ENCODE results near the gene CLP1. TPM values are rescaled to one million over a fixed set of nuclear protein-coding genes. Genes with fewer than 3 reads are reported as not detected.

CLP1 gene
- total RNA-seq, 1 donor from 2014 or later: 25.7 TPM

DNA sequence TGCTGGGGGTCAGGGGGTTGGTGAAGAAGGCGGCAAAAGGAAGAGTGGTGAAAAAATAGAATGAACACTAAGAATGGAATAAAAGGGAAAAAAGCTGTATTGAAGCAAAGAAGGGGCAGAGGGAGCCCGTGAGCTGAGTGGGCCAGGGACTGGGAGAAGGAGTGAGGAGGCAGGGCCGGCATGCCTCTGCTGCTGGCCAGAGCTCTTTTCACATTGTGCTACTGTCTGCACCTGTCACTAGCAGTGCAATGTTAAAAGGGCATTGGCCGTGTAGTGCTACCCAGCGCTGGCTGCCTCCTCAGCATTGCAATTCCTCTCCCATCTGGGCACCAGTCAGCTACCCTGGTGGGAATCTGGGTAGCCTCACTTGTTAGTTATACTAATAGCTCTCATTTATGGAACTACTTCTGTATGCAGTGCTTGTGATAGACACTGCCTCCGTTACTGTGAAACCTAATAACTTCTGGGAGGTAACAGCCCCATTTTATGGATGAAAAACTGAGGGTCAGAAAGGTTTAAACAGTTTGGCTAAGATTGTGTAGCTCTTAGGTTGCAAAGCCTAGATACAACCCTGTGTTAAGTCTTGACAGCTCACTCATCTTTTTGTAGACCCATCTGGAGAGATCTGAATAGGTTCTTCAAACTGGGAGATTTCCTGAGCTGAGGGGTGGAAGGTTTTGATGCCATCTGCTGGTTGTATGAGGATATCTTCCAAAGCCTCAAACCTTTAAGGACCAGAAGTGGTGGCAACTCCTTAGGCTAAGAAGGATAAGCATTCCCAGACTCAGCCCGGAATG, 16.4 kb upstream of the CLP1 start:
- Mint-ChIP-seq H3K4me1 (peaks cover 75% of the 10 kb centered on the region), H3K27me3 (ENCODE audit: low read depth) (peaks cover 25% of the 10 kb centered on the region), H3K4me3 (peak overlapping the region; percentile 99), H3K36me3 (ENCODE audit: low read depth) (peaks cover 23% of the 10 kb centered on the region), H3K27ac (ENCODE audit: unreplicated experiment) (peak overlapping the region; percentile 82), H3K9me3 (no peaks in the 10 kb centered on the region)
- peak; percentile 46 for DNase-seq (ENCODE audit: low read depth, low spot score)
- TF ChIP-seq, protein P1, sequence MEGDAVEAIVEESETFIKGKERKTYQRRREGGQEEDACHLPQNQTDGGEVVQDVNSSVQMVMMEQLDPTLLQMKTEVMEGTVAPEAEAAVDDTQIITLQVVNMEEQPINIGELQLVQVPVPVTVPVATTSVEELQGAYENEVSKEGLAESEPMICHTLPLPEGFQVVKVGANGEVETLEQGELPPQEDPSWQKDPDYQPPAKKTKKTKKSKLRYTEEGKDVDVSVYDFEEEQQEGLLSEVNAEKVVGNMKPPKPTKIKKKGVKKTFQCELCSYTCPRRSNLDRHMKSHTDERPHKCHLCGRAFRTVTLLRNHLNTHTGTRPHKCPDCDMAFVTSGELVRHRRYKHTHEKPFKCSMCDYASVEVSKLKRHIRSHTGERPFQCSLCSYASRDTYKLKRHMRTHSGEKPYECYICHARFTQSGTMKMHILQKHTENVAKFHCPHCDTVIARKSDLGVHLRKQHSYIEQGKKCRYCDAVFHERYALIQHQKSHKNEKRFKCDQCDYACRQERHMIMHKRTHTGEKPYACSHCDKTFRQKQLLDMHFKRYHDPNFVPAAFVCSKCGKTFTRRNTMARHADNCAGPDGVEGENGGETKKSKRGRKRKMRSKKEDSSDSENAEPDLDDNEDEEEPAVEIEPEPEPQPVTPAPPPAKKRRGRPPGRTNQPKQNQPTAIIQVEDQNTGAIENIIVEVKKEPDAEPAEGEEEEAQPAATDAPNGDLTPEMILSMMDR (conservative IDR thresholded peaks at IDR 0.05): peak; percentile 60

DNA sequence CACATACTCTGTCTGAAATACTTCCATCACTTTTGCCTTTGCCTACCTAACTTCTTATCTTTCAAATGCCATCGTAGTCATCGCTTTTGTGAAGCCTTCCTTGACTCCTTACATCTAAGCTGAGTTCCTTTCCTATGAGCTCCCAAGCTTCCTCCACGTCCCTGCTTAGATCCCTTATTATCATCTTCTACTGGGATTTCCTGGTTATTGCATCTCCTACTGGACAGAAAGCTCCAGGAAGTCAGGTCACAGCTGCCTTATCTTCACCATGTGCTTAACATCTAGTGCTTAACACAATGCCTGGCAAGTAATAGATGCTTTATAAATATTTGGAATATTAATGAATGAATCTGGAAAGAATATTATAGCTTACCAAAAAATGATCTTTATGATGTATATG, 13.8 kb upstream of the CLP1 start:
- peak overlapping the region; percentile 73 for H3K4me3 Mint-ChIP-seq
- H3K27me3 Mint-ChIP-seq (ENCODE audit: low read depth): peaks cover 50% of the 10 kb centered on the region
- H3K27ac Mint-ChIP-seq (ENCODE audit: unreplicated experiment): no peak overlapping the region
- peaks cover 85% of the 10 kb centered on the region for H3K4me1 Mint-ChIP-seq
- H3K36me3 Mint-ChIP-seq (ENCODE audit: low read depth): peaks cover 23% of the 10 kb centered on the region
- TF ChIP-seq, protein P1 (conservative IDR thresholded peaks at IDR 0.05): no peak
- DNase-seq (ENCODE audit: low read depth, low spot score): no peak
- no peaks in the 10 kb centered on the region for H3K9me3 Mint-ChIP-seq

DNA sequence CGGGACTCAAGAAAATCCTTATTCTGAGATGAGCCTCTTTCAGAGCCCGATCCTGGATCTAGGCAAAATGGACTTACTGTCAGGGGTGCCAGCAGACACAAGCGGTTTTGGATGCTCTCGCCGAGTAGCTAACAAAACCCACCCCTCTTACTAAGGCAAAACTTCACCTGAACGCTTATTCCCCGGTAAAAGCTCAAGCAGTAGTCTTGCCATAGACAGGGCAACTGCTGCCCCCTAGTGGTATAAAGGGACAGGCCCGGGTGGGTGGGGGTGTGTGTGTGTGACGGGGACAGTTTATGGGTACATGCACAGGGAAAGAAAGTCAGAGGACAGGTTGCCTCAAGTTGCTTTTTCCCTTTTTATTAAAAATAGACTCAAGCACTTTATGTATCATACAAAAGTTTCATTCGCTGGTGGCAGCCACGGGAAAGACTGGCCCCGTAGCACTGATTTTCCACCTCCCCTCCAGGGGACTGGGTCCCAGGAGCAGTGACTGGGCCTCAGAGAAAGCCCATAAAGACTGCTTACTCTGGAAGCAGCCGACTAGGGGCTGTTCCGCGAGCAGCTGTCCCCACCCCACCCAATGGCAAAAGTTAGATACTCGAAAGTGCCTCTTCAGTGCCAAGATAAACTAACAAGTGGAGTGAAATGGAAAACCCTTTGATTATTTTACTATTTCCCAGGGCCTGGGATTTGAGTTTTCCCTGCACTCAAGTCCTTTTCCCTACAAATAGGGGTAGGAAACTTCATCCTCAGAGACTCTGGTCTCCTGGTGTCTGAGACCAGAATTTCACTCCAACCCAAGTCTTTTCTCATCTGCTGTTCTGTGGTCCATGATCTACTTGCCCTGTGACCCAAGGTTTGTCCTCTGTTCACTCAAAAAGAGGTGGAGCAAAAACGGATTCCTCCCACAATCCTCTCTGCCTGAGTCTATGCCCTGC, 12.5 kb upstream of the CLP1 start:
- peak overlapping the region; percentile 93 for H3K4me3 Mint-ChIP-seq
- H3K27me3 Mint-ChIP-seq (ENCODE audit: low read depth): peaks cover 51% of the 10 kb centered on the region

DNA sequence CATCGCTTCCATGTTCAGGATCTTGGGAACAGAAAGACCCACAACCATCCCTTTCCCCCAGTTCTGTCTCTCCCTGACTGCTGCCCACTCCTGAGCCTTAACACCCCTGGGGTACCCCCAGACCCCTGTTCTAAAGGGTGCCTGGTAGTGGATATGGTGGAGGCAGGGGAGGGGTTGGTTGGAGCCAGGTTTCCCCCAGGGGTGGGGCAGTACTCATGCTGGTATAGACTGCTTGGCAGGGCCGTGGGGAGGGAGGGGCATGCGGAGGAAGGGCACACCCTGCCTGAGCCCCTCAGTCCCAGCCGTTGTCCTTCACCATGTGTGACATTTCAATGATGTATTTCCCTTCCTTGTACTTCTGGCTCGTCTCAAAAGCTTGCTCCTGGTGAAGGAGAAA, 11.9 kb upstream of the CLP1 start:
- TF ChIP-seq, protein P1 (conservative IDR thresholded peaks at IDR 0.05): no peak
- H3K27ac Mint-ChIP-seq (ENCODE audit: unreplicated experiment): no peak overlapping the region

More for the DNA sequence above, 12.5 kb upstream of the CLP1 start:
- peak; percentile 86 for DNase-seq (ENCODE audit: low read depth, low spot score)
- no peaks in the 10 kb centered on the region for H3K9me3 Mint-ChIP-seq
- peaks cover 19% of the 10 kb centered on the region for H3K36me3 Mint-ChIP-seq (ENCODE audit: low read depth)
- H3K27ac Mint-ChIP-seq (ENCODE audit: unreplicated experiment): no peak overlapping the region
- TF ChIP-seq, protein P1 (conservative IDR thresholded peaks at IDR 0.05): peak; percentile 91
- H3K4me1 Mint-ChIP-seq: peaks cover 92% of the 10 kb centered on the region

DNA sequence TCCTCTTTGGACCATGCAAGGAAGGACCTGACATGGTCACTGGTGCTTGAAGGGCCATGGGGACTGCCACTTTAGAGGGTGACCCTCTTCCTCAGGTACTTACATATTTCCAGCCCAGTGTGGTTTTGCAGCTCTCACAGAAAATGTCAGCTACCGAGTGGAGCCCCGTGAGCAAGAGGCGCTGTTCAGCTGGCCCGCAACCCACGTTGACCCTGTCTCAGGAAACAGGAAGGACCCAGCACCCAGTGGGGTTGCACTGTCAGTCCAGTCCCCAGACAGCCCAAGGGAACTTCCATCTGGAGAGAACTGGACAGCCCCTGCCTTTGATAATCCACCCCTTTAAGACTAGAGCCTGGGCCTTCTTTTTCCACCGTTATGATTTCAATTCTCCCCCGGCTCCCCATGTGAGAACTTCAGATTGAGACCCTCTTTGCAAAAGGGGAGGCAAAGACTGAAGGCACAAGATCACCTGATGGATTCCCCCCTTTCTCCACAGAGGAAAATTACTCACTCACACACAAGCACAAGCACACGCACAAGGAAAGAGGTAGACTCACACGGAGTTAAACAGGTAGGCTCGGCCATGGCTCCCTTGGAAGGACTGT, 11.3 kb upstream of the CLP1 start:
- peak overlapping the region; percentile 0 for H3K27ac Mint-ChIP-seq (ENCODE audit: unreplicated experiment)
- DNase-seq (ENCODE audit: low read depth, low spot score): no peak
- peaks cover 13% of the 10 kb centered on the region for H3K36me3 Mint-ChIP-seq (ENCODE audit: low read depth)
- peaks cover 5% of the 10 kb centered on the region for H3K9me3 Mint-ChIP-seq
- H3K4me3 Mint-ChIP-seq: peak overlapping the region; percentile 93
- TF ChIP-seq, protein P1 (conservative IDR thresholded peaks at IDR 0.05): no peak
- H3K4me1 Mint-ChIP-seq: peaks cover 92% of the 10 kb centered on the region
- peaks cover 59% of the 10 kb centered on the region for H3K27me3 Mint-ChIP-seq (ENCODE audit: low read depth)

More for the DNA sequence above, 11.9 kb upstream of the CLP1 start:
- H3K36me3 Mint-ChIP-seq (ENCODE audit: low read depth): peaks cover 19% of the 10 kb centered on the region
- H3K4me3 Mint-ChIP-seq: peak overlapping the region; percentile 93
- H3K9me3 Mint-ChIP-seq: no peaks in the 10 kb centered on the region
- H3K4me1 Mint-ChIP-seq: peaks cover 92% of the 10 kb centered on the region
- peaks cover 56% of the 10 kb centered on the region for H3K27me3 Mint-ChIP-seq (ENCODE audit: low read depth)
- DNase-seq (ENCODE audit: low read depth, low spot score): no peak
